Stimulated activated CD8-positive, alpha-beta memory T cell treated with anti-CD3 and anti-CD28 coated beads, Interleukin-12 subunit alpha, Interleukin-12 subunit beta, amount 100 ng/mL, for 24 hours (primary cell): ENCODE measurements around the gene MBD3L2B.

Source experiments
- DNase-seq: peaks from one replicate; pipeline ENCODE4 v3.0.0-alpha.2; 2020; ENCODE audit errors: extremely low read depth

Gene MBD3L2B

GRCh38 chr19:7010722-7011593 lies 10.3 kb downstream of the MBD3L2B start:
- no peak for DNase-seq

GRCh38 chr19:7007859-7008258 lies 13.4 kb downstream of the MBD3L2B start:
- DNase-seq, result no peak

- DNase-seq, result no peak
These were observed 15.0 kb downstream of the MBD3L2B start for GRCh38 chr19:7006135-7006704.

- no peak for DNase-seq
These were observed 16.8 kb downstream of the MBD3L2B start for GRCh38 chr19:7004313-7004931.

- no peak for DNase-seq
These were observed 20.4 kb downstream of the MBD3L2B start for GRCh38 chr19:7000816-7001215.

- no peak for DNase-seq
These were observed 20.9 kb downstream of the MBD3L2B start for GRCh38 chr19:7000333-7000732.

GRCh38 chr19:6999933-7000332 lies 21.3 kb downstream of the MBD3L2B start:
- DNase-seq, result no peak

GRCh38 chr19:6997679-6998445 lies 23.4 kb downstream of the MBD3L2B start:
- DNase-seq, result no peak

GRCh38 chr19:6996810-6997209 lies 24.4 kb downstream of the MBD3L2B start:
- DNase-seq, result no peak

GRCh38 chr19:6995054-6995453 lies 26.2 kb downstream of the MBD3L2B start:
- no peak for DNase-seq

GRCh38 chr19:6988257-6988656 lies 33.0 kb downstream of the MBD3L2B start:
- DNase-seq, result no peak

- no peak for DNase-seq
These were observed 33.4 kb downstream of the MBD3L2B start for GRCh38 chr19:6987850-6988249.

- no peak for DNase-seq
These were observed 37.8 kb downstream of the MBD3L2B start for GRCh38 chr19:6983448-6983847.

GRCh38 chr19:6979399-6979798 lies 41.8 kb downstream of the MBD3L2B start:
- DNase-seq, result no peak

- no peak for DNase-seq
These were observed 45.0 kb downstream of the MBD3L2B start for GRCh38 chr19:6976197-6976596.

- no peak for DNase-seq
These were observed 49.9 kb downstream of the MBD3L2B start for GRCh38 chr19:6971366-6971765.

- DNase-seq, result no peak
These were observed 50.8 kb downstream of the MBD3L2B start for GRCh38 chr19:6970443-6970842.

GRCh38 chr19:6970021-6970420 lies 51.2 kb downstream of the MBD3L2B start:
- no peak for DNase-seq

- DNase-seq, result no peak
These were observed 51.7 kb downstream of the MBD3L2B start for GRCh38 chr19:6969490-6969889.
